Fibroblast of gingiva (primary cell): Measurements from ENCODE around the gene ZNF574.

ENCODE experiments used
- DNase-seq: peaks from one replicate; pipeline ENCODE4 v3.0.0-alpha.2; 2011; ENCODE audit warnings: low read depth

ZNF574 gene

GRCh38 chr19:42059196-42059595, 16.8 kb upstream of the ZNF574 start:
- no peak for DNase-seq

- no peak for DNase-seq
Observed at GRCh38 chr19:42060117-42060516, 15.8 kb upstream of the ZNF574 start.

GRCh38 chr19:42062381-42062780, 13.6 kb upstream of the ZNF574 start:
- DNase-seq: no peak

- DNase-seq: no peak
Observed at GRCh38 chr19:42064432-42064831, 11.5 kb upstream of the ZNF574 start.

GRCh38 chr19:42065051-42065450, 10.9 kb upstream of the ZNF574 start:
- DNase-seq: no peak

GRCh38 chr19:42065511-42065910, 10.5 kb upstream of the ZNF574 start:
- no peak for DNase-seq

GRCh38 chr19:42066075-42066754, 9.8 kb upstream of the ZNF574 start:
- no peak for DNase-seq

GRCh38 chr19:42067315-42067888, 8.6 kb upstream of the ZNF574 start:
- no peak for DNase-seq

- DNase-seq: no peak
Observed at GRCh38 chr19:42068361-42068755, 7.6 kb upstream of the ZNF574 start.

- no peak for DNase-seq
Observed at GRCh38 chr19:42068756-42069571, 7.0 kb upstream of the ZNF574 start.

- no peak for DNase-seq
Observed at GRCh38 chr19:42069619-42070351, 6.2 kb upstream of the ZNF574 start, which contains the start of gene GRIK5. Gene GRIK5 (minus strand): TSS chr19:42070206. CDS start chr19:42065770, 4,436 bp downstream.

GRCh38 chr19:42071247-42071646, 4.7 kb upstream of the ZNF574 start:
- DNase-seq: no peak

- no peak for DNase-seq
Observed at GRCh38 chr19:42074513-42075363, 1.2 kb upstream of the ZNF574 start.

GRCh38 chr19:42075364-42075615, 676 bp upstream of the ZNF574 start:
- no peak for DNase-seq

GRCh38 chr19:42076380-42076944, 496 bp downstream of the ZNF574 start:
- DNase-seq: no peak

GRCh38 chr19:42078058-42078457, 2.1 kb downstream of the ZNF574 start:
- no peak for DNase-seq

- no peak for DNase-seq
Observed at GRCh38 chr19:42078538-42079275, 2.7 kb downstream of the ZNF574 start.

- no peak for DNase-seq
Observed at GRCh38 chr19:42079276-42079669, 3.3 kb downstream of the ZNF574 start.

GRCh38 chr19:42079886-42080763, 4.2 kb downstream of the ZNF574 start:
- no peak for DNase-seq
